SK-N-MC (cell line): ENCODE data around the gene ABCG1.

Experiments used
- EZH2 ChIP-seq: fragments of 200-600 bp; sonication (generic); IDR thresholded peaks from one replicate; pipeline ENCODE4 v1.6.1; 2017; ENCODE audit warnings: antibody characterized with exemption
- POLR2AphosphoS5 ChIP-seq: IDR thresholded peaks from 2 replicates; pipeline ENCODE4 v1.6.1; 2012; ENCODE audit warnings: mild to moderate bottlenecking, low read depth, low read length, borderline replicate concordance

DNA sequence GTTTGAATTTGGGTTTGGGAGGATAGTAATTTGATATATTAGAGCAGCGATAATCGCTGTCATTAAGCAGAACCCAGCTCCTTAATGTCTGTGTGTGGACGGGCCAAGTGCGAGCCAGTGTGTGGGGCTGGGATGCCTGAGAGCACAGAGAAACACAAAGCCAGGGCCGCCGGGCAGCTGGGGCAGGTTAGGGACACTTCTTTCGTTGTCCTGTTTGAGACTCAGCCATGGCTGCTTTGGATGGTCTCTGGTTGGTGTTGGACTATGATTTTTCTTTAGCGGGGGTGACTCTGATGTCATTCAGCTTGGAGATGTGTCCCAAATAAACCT lies 33.4 kb downstream of the ABCG1 start:
- TF ChIP-seq EZH2 (no peak), POLR2AphosphoS5 (no peak)
